OCI-LY7 (cell line): ENCODE data around the gene COL6A2. TPM values are rescaled to one million over a fixed set of nuclear protein-coding genes. Genes with fewer than 3 reads are reported as not detected.

Experiments used
- BruUV-seq: library from RNA; stranded (reverse); fragments of 400-500 nt; replicated peaks from 2 replicates; lab custom pipeline; 2021; lab: Mats Ljungman, UMichigan
- CTCF ChIA-PET: fragments of 300-600 bp; sonication (Branson Sonifier 250); formaldehyde crosslinking; loops from one replicate; lab custom pipeline; 2022; ENCODE audit warnings: antibody characterized with exemption; ENCODE audit not compliant: unreplicated experiment; lab: Charles Lee
- POLR2A ChIA-PET: fragments of 300-600 bp; sonication (Branson Sonifier 250); formaldehyde crosslinking; loops from one replicate; lab custom pipeline; 2022; ENCODE audit warnings: antibody characterized with exemption; lab: Charles Lee
- DNase-seq: peaks from one replicate; pipeline ENCODE4 v3.0.0-alpha.2; 2015; ENCODE audit warnings: low spot score
- H2AFZ ChIP-seq: fragments of 200-600 bp; sonication (generic), shearing (Covaris generic); 2 replicates; pipeline ENCODE4 v1.6.1; 2014; ENCODE audit warnings: mild to moderate bottlenecking, antibody characterized with exemption, low read length, moderate library complexity
- H3K27ac ChIP-seq: fragments of 200-600 bp; sonication (generic); 2 replicates; pipeline ENCODE4 v1.5.1; 2014; ENCODE audit warnings: mixed run types, low read depth, mild to moderate bottlenecking, moderate library complexity, low read length, inconsistent platforms; ENCODE audit not compliant: poor library complexity, severe bottlenecking
- H3K36me3 ChIP-seq: fragments of 200-600 bp; sonication (generic); 2 replicates; pipeline ENCODE4 v1.6.1; 2014; ENCODE audit warnings: mild to moderate bottlenecking, antibody characterized with exemption, low read length, moderate library complexity, mixed read lengths; ENCODE audit not compliant: insufficient read depth
- H3K4me1 ChIP-seq: fragments of 200-600 bp; sonication (generic); 2 replicates; pipeline ENCODE4 v1.5.1; 2014; ENCODE audit warnings: mild to moderate bottlenecking, low read length; ENCODE audit not compliant: insufficient read depth, poor library complexity, severe bottlenecking
- H3K4me2 ChIP-seq: fragments of 200-600 bp; sonication (generic); 2 replicates; pipeline ENCODE4 v1.6.1; 2014; ENCODE audit warnings: mild to moderate bottlenecking, low read length
- H3K4me3 ChIP-seq: fragments of 200-600 bp; sonication (generic); 2 replicates; pipeline ENCODE4 v1.5.1; 2014; ENCODE audit warnings: mild to moderate bottlenecking, low read depth, low read length; ENCODE audit not compliant: poor library complexity, severe bottlenecking
- H3K79me2 ChIP-seq: fragments of 200-600 bp; sonication (generic); 2 replicates; pipeline ENCODE4 v1.6.1; 2016; ENCODE audit warnings: low read depth, mild to moderate bottlenecking, low read length, moderate library complexity, mixed read lengths; ENCODE audit not compliant: insufficient read depth
- H3K9me2 ChIP-seq: fragments of 200-600 bp; sonication (generic); 2 replicates; pipeline ENCODE4 v1.6.1; 2016; ENCODE audit warnings: mild to moderate bottlenecking, low read length, mixed read lengths; ENCODE audit not compliant: insufficient read depth
- H3K9me3 ChIP-seq: fragments of 200-600 bp; sonication (generic); 2 replicates; pipeline ENCODE4 v1.6.1; 2014; ENCODE audit warnings: mild to moderate bottlenecking, mixed run types, low read length, mixed read lengths
- H4K20me1 ChIP-seq: fragments of 200-600 bp; sonication (generic); 2 replicates; pipeline ENCODE4 v1.6.1; 2014; ENCODE audit warnings: mild to moderate bottlenecking, antibody characterized with exemption, low read length, moderate library complexity, mixed read lengths; ENCODE audit not compliant: insufficient read depth
- EZH2phosphoT487 ChIP-seq: fragments of 200-600 bp; sonication (generic); IDR thresholded peaks from 2 replicates; pipeline ENCODE4 v1.6.1; 2018; ENCODE audit warnings: low read depth, borderline replicate concordance, mild to moderate bottlenecking, mixed run types, antibody characterized with exemption, low read length, moderate library complexity, mixed read lengths
- intact Hi-C: fragments of 100-400 bp; cut with micrococcal nuclease; formaldehyde crosslinking; loops from one replicate; pipeline ENCODE4 v1.10.0; 2022; ENCODE audit not compliant: unreplicated experiment
- total RNA-seq, 2 experiments: library from RNA; depleted of rRNA in 1 of 2; stranded (reverse); fragments of >200 nt in 1 of 2; shearing (Covaris generic) in 1 of 2; gene quantifications; 2 replicates each; pipeline ENCODE4 v1.2.3, GENCODE V29; 2014 to 2022
- TF ChIP-seq, protein P1 (sequence below): fragments of 200-600 bp; sonication (generic); conservative IDR thresholded peaks from 2 replicates; pipeline ENCODE4 v1.5.1; 2014; ENCODE audit warnings: mild to moderate bottlenecking, antibody characterized with exemption, low read length, moderate library complexity, mixed read lengths

COL6A2 gene
- total RNA-seq, 2 experiments from 2014 or later: not detected

DNA sequence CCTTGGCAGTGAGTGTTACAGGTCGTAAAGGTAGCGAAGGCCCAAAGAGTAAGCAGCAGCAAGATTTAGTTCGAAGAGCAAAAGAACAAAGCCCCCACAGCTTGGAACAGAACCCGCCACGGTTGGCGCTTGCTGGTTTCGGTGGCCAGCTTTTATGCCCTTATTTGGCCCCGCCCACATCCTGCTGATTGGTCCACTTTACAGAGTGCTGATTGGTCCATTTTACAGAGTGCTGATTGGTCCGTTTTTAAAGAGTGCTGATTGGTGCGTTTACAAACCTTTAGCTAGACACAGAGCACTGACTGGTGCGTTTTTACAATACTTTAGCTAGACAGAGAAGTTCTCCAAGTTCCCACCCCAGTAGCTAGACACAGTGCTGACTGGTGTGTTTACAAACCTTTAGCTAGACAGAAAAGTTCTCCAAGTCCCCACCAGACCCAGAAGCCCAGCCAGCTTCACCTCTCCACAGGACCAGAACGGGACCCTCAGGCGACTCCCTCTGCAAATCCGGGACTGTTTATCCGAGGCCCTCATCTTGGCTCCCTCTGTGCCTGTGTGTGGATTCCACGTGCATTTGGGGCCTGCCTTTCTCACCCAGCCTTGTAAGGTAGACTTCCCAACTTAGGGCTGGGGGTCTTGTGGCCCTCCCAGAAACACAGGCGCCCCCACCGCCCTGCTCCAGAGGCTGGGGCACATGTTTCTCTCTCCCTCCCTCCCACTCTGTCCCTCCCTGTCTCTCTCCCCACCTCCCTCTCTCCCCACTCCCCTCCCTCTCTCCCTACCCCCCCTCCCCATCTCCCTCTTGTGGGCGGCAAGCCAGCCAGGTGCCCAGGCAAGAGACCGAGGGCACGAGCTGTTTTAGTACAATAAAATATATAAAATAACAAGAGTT, 44.9 kb downstream of the COL6A2 start:
- intact Hi-C loops: no loop called here
- Histone ChIP-seq H3K4me3 (no peak overlapping the region), H3K27ac (no peak overlapping the region), H3K9me3 (no peaks in the 10 kb centered on the region), H3K9me2 (no peaks in the 10 kb centered on the region), H3K4me2 (no peak overlapping the region), H3K4me1 (no peaks in the 10 kb centered on the region), H3K79me2 (no peaks in the 10 kb centered on the region), H2AFZ (no peak overlapping the region), H3K36me3 (no peaks in the 10 kb centered on the region), H4K20me1 (no peaks in the 10 kb centered on the region)
- no peak for DNase-seq
- ChIA-PET CTCF (interaction anchor here (0.6 kb wide), 1 partner anchor 338 kb away, joined by 3 read pairs; no protein-coding TSS in a partner anchor), POLR2A (interaction anchor here (0.8 kb wide), 1 partner anchor 85 kb away, joined by 5 read pairs; no protein-coding TSS in a partner anchor)
- BruUV-seq: no TSS peak
- TF ChIP-seq, protein P1, sequence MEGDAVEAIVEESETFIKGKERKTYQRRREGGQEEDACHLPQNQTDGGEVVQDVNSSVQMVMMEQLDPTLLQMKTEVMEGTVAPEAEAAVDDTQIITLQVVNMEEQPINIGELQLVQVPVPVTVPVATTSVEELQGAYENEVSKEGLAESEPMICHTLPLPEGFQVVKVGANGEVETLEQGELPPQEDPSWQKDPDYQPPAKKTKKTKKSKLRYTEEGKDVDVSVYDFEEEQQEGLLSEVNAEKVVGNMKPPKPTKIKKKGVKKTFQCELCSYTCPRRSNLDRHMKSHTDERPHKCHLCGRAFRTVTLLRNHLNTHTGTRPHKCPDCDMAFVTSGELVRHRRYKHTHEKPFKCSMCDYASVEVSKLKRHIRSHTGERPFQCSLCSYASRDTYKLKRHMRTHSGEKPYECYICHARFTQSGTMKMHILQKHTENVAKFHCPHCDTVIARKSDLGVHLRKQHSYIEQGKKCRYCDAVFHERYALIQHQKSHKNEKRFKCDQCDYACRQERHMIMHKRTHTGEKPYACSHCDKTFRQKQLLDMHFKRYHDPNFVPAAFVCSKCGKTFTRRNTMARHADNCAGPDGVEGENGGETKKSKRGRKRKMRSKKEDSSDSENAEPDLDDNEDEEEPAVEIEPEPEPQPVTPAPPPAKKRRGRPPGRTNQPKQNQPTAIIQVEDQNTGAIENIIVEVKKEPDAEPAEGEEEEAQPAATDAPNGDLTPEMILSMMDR: no peak
- TF ChIP-seq EZH2phosphoT487: no peak

DNA sequence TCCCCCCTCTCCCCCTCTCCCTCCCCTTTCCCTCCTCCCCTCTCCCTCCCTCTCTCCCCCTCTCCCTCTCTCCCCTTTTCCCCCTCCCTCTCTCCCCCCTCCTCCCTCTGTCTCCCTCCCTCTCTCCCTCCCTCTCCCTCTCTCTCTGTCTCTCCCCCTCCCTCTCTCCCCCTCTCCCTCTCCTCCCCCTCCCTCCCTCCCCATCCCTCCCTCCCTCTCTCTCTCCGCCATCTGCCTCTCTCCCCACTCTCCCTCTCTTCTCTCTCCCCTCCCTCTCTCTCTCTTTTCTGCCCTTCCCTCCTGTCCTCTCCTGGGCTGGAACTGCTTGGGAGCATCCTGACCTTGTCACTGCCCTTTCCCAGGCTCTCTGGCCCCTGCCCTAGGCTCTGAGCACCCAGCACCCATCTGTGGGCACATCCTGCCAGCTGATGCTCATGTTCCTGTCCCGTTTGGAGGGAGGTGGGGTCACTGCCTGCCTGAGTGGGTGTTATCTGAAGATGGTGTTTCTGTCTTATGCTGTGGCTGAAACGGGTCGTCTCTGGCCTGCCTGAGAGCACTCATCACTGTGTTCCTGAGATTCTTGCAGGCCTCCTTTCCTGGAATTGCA, 46.7 kb downstream of the COL6A2 start:
- Histone ChIP-seq H3K4me2 (no peak overlapping the region), H3K27ac (no peak overlapping the region), H3K9me2 (no peaks in the 10 kb centered on the region), H3K9me3 (no peaks in the 10 kb centered on the region), H3K4me3 (no peak overlapping the region), H4K20me1 (no peaks in the 10 kb centered on the region), H2AFZ (no peak overlapping the region), H3K79me2 (no peaks in the 10 kb centered on the region), H3K36me3 (no peaks in the 10 kb centered on the region), H3K4me1 (no peaks in the 10 kb centered on the region)
- intact Hi-C loops: no loop called here
- ChIA-PET CTCF (no interaction called here), POLR2A (interaction anchor here (0.6 kb wide), 1 partner anchor 102 kb away, joined by 3 read pairs; no protein-coding TSS in a partner anchor)
- TF ChIP-seq EZH2phosphoT487: no peak
- no peak for DNase-seq
- no TSS peak for BruUV-seq

GRCh38 chr21:46145159-46145839, 47.4 kb downstream of the COL6A2 start:
- POLR2A ChIA-PET: no interaction called here
- H2AFZ ChIP-seq: no peak overlapping the region
- no peak overlapping the region for H3K4me3 ChIP-seq
- no peaks in the 10 kb centered on the region for H3K79me2 ChIP-seq
- H4K20me1 ChIP-seq: no peaks in the 10 kb centered on the region
- no peaks in the 10 kb centered on the region for H3K9me3 ChIP-seq
- no TSS peak for BruUV-seq
- H3K9me2 ChIP-seq: no peaks in the 10 kb centered on the region
- DNase-seq: no peak
- no peak overlapping the region for H3K4me2 ChIP-seq
- intact Hi-C loops: no loop called here
- no peak for TF ChIP-seq EZH2phosphoT487
- TF ChIP-seq, protein P1: no peak
- no peaks in the 10 kb centered on the region for H3K36me3 ChIP-seq
- no peaks in the 10 kb centered on the region for H3K4me1 ChIP-seq
- no peak overlapping the region for H3K27ac ChIP-seq
- CTCF ChIA-PET: no interaction called here
